ENCODE data around the gene BAG1.
A peak's percentile ranks its signal among the peaks of the same experiment; 100 is the strongest.

BAG1 gene

GRCh38 chr9:33273266-33273971 is 8.9 kb upstream of the BAG1 start:
- no peak for DNase-seq

GRCh38 chr9:33272061-33272460 is 7.6 kb upstream of the BAG1 start:
- DNase-seq: peak; percentile 72

- DNase-seq: peak; percentile 75
These were observed 5.6 kb upstream of the BAG1 start for GRCh38 chr9:33270146-33270545.

- DNase-seq: no peak
These were observed 2.8 kb upstream of the BAG1 start for GRCh38 chr9:33267151-33267767.

- no peak for DNase-seq
These were observed 830 bp upstream of the BAG1 start for GRCh38 chr9:33265211-33265865.

- peak; percentile 71 for DNase-seq
These were observed 470 bp downstream of the BAG1 start for GRCh38 chr9:33264003-33264472.

- peak; percentile 71 for DNase-seq
These were observed 1.1 kb downstream of the BAG1 start for GRCh38 chr9:33263131-33264002.

GRCh38 chr9:33260372-33260771 is 4.1 kb downstream of the BAG1 start:
- DNase-seq: no peak

GRCh38 chr9:33257276-33257675 is 7.2 kb downstream of the BAG1 start:
- DNase-seq: no peak

GRCh38 chr9:33256236-33256635 is 8.3 kb downstream of the BAG1 start:
- no peak for DNase-seq

- DNase-seq: no peak
These were observed 9.0 kb downstream of the BAG1 start for GRCh38 chr9:33255471-33255870.

GRCh38 chr9:33255014-33255413 is 9.5 kb downstream of the BAG1 start:
- DNase-seq: no peak

- no peak for DNase-seq
These were observed 10.3 kb downstream of the BAG1 start for GRCh38 chr9:33254211-33254610.

- DNase-seq: no peak
These were observed 14.0 kb downstream of the BAG1 start for GRCh38 chr9:33250458-33250995.

- DNase-seq: no peak
These were observed 14.5 kb downstream of the BAG1 start for GRCh38 chr9:33249983-33250382.

- no peak for DNase-seq
These were observed 15.3 kb downstream of the BAG1 start for GRCh38 chr9:33249087-33249658.

GRCh38 chr9:33248606-33249005 is 15.9 kb downstream of the BAG1 start:
- no peak for DNase-seq

GRCh38 chr9:33246269-33246860 is 18.1 kb downstream of the BAG1 start:
- DNase-seq: no peak

GRCh38 chr9:33245341-33245740 is 19.2 kb downstream of the BAG1 start:
- DNase-seq: no peak

- DNase-seq: no peak
These were observed 20.2 kb downstream of the BAG1 start for GRCh38 chr9:33244137-33244784.

GRCh38 chr9:33242609-33243134 is 21.8 kb downstream of the BAG1 start:
- DNase-seq: no peak
